ENCODE data around the gene DESI2.
"Not testable (repeated sequence)": the region's sequence is repeated elsewhere in the genome, so short reads cannot be mapped to it uniquely, and the experiment has no call there.

The DESI2 gene

DNA sequence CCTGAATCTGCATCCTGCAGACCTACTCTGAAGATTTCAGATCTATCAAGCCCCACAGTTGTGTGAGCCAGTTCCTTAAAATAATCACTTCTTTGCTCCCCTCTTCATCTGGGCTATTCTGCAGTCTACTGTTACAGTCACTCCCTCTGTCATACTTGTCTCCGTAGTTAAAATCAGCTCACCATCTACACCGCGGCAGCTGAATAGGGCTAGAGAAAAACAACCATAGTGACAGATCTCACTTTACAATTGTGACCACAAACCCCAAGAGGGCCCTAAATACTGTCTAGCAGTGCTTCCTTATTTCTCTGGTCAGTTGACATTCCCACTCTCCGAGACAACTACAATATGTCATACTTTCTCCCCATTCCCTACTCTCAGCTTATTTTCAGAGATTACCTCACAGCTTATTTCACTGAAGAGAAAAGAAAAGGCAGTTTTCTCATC is 12.9 kb downstream of the DESI2 start:
- peaks cover 9% of the 10 kb centered on the region for H3K36me3 Mint-ChIP-seq (ENCODE audit: low read depth)
- H3K27ac Mint-ChIP-seq = no peak overlapping the region
- H3K27me3 Mint-ChIP-seq = no peaks in the 10 kb centered on the region
- peaks cover 14% of the 10 kb centered on the region for H3K4me1 Mint-ChIP-seq (ENCODE audit: low read depth)
- H3K4me3 Mint-ChIP-seq = no peak overlapping the region
- no peaks in the 10 kb centered on the region for H3K9me3 Mint-ChIP-seq

DNA sequence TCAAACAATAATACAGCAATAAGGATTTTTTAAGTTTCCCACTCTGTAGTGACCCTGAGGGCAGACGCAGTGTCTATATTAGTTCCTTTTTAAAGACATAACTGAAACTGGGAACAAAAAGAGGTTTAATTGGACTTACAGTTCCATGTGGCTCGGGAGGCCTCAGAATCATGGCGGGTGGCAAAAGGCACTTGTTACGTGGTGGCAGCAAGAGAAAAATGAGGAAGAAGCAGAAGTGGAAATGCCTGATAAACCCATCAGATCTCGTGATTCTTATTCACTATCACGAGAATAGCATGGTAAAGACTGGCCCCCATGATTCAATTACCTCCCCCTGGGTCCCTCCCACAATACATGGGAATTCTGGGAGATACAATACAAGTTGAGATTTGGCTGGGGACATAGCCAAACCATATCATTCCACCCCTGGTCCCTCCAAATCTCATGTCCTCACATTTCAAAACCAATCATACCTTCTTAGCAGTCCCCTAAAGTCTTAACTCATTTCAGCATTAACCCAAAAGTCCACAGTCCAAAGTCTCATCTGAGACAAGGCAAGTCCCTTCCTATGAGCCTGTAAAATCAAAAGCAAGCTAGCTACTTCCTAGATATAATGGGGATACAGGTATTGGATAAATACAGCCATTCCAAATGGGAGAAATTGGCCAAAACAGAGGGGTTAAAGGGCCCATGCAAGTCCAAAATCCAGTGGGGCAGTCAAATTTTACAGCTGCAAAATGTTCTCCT is 13.9 kb downstream of the DESI2 start:
- Mint-ChIP-seq H3K36me3 (ENCODE audit: low read depth) (peaks cover 14% of the 10 kb centered on the region), H3K4me1 (ENCODE audit: low read depth) (peaks cover 14% of the 10 kb centered on the region)
- not testable (repeated sequence) for H3K4me3 Mint-ChIP-seq, H3K27ac Mint-ChIP-seq, H3K27me3 Mint-ChIP-seq, H3K9me3 Mint-ChIP-seq

DNA sequence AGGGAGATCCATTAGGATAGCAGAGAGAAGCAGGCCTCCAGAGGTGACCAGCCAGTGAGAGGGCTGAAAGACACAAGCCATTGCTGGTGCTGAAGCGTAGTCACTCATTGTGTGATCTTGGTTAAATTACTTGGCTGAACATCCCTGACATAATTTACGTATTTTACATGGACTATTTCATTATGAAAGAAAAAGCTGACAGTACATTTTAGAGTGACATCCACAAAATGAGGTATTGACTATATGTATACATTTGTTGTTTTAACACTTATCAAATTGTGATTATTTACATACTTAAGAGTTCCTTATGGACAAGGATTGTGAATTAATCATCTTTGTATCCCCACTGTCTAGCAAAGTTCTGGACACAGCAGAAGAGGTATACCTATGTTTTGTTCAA is 14.9 kb downstream of the DESI2 start:
- Mint-ChIP-seq H3K27ac (no peak overlapping the region), H3K36me3 (ENCODE audit: low read depth) (peaks cover 15% of the 10 kb centered on the region)

DNA sequence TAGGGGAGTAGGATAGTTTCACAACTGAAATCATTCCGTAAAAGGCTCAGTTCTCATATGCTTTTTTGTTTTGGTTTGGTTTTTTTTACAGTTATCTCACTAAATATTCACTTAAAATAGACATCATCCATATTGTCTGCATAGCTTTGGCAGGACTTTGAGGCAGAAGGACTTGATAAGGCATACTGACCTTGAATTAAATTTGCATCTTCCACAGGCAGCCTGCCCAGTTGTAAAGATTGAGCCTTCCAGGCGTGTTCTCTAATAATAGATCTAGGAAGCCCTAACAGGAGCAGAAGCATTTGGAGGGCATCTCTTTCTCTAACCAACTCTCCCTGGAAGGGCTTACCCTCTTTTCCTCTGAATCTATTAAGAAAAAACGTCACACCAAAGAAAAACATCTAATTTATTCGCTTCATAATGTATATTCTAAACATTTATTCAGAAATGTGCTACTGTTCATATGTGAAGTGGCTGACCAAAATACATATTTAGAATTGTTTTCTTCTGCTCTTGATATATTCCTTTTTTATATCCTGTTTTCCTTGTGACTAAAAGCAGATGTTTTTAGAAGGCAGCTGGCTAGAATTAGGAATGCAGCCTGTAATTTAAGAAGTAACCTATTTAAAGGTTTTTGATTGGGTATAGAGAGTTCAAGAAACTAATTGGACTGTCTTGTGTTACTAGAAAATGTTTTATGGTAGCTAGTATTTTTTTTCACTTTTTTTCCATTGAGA is 20.2 kb downstream of the DESI2 start:
- H3K9me3 Mint-ChIP-seq = no peaks in the 10 kb centered on the region
- H3K4me3 Mint-ChIP-seq = no peak overlapping the region
- H3K27ac Mint-ChIP-seq = no peak overlapping the region
- peaks cover 30% of the 10 kb centered on the region for H3K36me3 Mint-ChIP-seq (ENCODE audit: low read depth)
- peaks cover 8% of the 10 kb centered on the region for H3K4me1 Mint-ChIP-seq (ENCODE audit: low read depth)
- no peaks in the 10 kb centered on the region for H3K27me3 Mint-ChIP-seq

More for the DNA sequence above, 14.9 kb downstream of the DESI2 start:
- Mint-ChIP-seq H3K4me1 (ENCODE audit: low read depth) (peaks cover 7% of the 10 kb centered on the region), H3K27me3 (no peaks in the 10 kb centered on the region), H3K4me3 (no peak overlapping the region), H3K9me3 (no peaks in the 10 kb centered on the region)

DNA sequence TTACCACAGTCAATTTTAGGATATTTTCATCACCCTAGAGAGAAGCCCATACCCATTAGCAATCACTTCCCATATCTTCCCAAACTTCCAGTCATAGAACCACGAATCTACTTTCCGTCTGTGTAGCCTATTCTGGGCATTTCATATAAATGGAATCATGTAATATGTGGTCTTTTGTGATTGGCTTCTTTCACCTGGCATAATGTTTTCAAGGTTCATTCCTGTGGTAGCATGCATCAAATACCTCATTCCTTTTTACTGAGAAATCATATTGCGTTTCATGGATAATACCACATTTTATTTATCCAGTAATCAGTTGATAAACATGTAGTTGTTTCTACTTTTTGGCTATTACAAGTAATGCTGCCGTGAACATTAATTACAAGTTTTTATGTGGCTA is 21.5 kb downstream of the DESI2 start:
- no peak overlapping the region for H3K27ac Mint-ChIP-seq

DNA sequence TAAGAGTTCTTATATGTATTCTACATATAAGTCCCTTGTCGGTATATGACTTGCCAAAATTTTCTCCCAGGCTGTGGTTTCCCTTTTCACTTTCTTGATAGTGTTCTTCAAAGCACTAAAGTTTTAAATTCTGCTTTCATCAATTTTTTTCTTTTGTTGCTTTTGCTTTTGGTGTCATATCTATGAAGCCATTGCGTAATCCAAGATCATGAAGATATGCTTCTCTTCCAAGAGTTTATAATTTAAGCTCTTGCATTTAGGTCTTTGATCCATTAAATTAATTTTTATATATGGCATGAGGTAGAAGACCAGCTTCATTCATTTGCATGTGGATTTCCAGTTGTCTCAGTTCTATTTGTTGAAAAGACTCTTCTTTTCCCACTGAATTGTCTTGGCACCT is 22.2 kb downstream of the DESI2 start:
- H3K27ac Mint-ChIP-seq = no peak overlapping the region
- peaks cover 46% of the 10 kb centered on the region for H3K36me3 Mint-ChIP-seq (ENCODE audit: low read depth)
- peaks cover 8% of the 10 kb centered on the region for H3K4me1 Mint-ChIP-seq (ENCODE audit: low read depth)
- no peak overlapping the region for H3K4me3 Mint-ChIP-seq
- no peaks in the 10 kb centered on the region for H3K9me3 Mint-ChIP-seq
- no peaks in the 10 kb centered on the region for H3K27me3 Mint-ChIP-seq

More for the DNA sequence above, 21.5 kb downstream of the DESI2 start:
- Mint-ChIP-seq H3K4me3 (no peak overlapping the region), H3K36me3 (ENCODE audit: low read depth) (peaks cover 39% of the 10 kb centered on the region), H3K27me3 (no peaks in the 10 kb centered on the region), H3K9me3 (no peaks in the 10 kb centered on the region), H3K4me1 (ENCODE audit: low read depth) (peaks cover 8% of the 10 kb centered on the region)

DNA sequence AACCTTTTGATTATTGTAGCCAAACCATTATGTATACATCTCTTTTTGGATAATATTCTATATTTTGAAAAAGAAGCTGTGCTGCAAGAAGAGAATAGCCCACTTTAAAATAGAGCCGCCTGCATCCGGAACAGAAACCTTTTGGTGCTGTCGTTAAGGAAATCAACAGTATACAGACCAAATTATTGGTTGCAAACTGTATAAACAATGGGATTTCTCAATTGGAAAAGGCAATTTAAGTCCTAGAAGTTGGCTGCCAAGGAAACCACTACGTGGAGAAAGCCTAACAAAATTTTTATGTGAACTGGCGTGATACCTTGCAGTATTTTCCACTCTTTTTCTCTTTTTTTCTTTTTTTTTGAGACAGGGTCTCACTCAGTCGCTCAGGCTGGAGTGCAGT is 25.8 kb downstream of the DESI2 start:
- peaks cover 56% of the 10 kb centered on the region for H3K36me3 Mint-ChIP-seq (ENCODE audit: low read depth)

DNA sequence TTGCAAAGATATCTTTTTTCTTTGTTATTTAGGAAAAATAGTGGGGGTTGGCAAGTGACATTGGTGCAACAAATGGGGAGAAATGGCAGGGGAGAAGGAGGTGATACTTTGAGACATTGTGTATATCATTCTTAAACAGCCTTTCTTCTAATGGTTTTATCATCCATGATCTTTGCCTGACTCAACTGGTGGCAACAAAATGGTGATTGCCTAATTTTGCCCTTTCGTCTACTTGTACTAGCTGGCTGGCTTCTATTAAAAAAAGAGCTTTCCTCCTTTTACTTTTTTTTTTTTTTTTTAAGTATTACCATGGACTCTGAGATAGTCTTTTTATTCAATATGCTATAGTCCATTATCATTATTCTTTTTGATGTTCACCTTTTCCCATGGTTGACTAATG is 27.7 kb downstream of the DESI2 start:
- Mint-ChIP-seq H3K27ac (no peak overlapping the region), H3K36me3 (ENCODE audit: low read depth) (peaks cover 51% of the 10 kb centered on the region), H3K9me3 (no peaks in the 10 kb centered on the region), H3K4me1 (ENCODE audit: low read depth) (peaks cover 16% of the 10 kb centered on the region), H3K27me3 (no peaks in the 10 kb centered on the region), H3K4me3 (no peak overlapping the region)

More for the DNA sequence above, 25.8 kb downstream of the DESI2 start:
- Mint-ChIP-seq H3K4me3 (no peak overlapping the region), H3K27me3 (no peaks in the 10 kb centered on the region), H3K9me3 (no peaks in the 10 kb centered on the region), H3K27ac (no peak overlapping the region), H3K4me1 (ENCODE audit: low read depth) (peaks cover 20% of the 10 kb centered on the region)

DNA sequence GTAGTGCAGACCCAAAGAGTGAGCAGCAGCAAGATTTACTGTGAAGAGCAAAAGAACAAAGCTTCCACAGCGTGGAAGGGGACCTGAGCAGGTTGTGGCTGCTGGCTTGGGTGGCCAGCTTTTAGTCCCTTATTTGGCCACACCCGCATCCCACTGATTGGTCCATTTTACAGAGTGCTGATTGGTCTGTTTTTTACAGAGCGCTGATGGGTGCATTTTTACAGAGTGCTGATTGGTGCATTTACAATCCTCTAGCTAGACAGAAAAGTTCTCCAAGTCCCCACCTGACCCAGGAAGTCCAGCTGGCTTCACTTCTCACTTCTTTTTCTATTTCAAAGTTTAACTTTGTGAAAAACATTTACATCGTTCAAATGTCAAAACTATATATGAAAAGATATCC is 29.2 kb downstream of the DESI2 start:
- not testable (repeated sequence) for H3K27ac Mint-ChIP-seq, H3K9me3 Mint-ChIP-seq, H3K4me3 Mint-ChIP-seq, H3K27me3 Mint-ChIP-seq
- Mint-ChIP-seq H3K4me1 (ENCODE audit: low read depth) (peaks cover 18% of the 10 kb centered on the region), H3K36me3 (ENCODE audit: low read depth) (peaks cover 58% of the 10 kb centered on the region)

DNA sequence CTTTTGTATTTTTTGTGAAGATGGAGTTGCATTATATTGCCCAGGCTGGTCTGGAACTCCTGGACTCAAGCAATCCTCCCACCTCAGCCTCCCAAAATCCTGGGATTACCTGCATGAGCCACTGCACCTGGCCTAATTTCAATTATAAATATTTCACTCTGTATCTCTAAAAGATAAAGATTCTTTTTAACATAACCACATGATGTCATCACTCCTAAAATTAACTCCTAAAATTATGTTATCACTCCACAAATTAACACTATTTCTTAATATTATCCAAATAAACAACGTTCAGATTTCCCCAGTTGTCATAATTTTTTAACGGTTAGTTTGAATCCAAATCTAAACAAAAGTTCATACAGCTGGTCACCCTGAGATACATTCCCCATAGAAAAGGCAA is 43.0 kb downstream of the DESI2 start:
- H3K4me1 Mint-ChIP-seq (ENCODE audit: low read depth) = no peaks in the 10 kb centered on the region
- no peak overlapping the region for H3K27ac Mint-ChIP-seq
- peaks cover 16% of the 10 kb centered on the region for H3K9me3 Mint-ChIP-seq
- H3K27me3 Mint-ChIP-seq = no peaks in the 10 kb centered on the region
- no peak overlapping the region for H3K4me3 Mint-ChIP-seq
- H3K36me3 Mint-ChIP-seq (ENCODE audit: low read depth) = peaks cover 83% of the 10 kb centered on the region

DNA sequence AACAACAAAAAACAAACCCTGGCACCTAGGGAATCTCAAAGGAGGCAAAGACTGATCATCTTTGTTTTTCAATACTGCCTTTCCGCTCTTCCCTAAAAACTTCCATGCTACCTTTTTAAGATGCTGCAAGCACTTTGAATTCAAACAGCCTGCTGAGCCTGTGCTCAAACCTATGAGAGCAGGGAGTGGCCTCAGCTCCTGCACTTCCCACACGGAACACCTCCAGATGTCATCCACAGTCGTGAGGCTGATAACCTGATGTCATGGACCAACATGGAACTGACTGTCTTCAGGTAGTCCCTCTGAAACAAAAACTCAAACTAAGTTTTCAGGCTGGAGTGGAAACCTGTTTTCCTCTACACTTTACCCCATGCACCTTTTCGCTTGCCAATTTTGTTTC is 46.8 kb downstream of the DESI2 start:
- Mint-ChIP-seq H3K27ac (no peak overlapping the region), H3K36me3 (ENCODE audit: low read depth) (peaks cover 81% of the 10 kb centered on the region), H3K4me3 (no peak overlapping the region), H3K4me1 (ENCODE audit: low read depth) (no peaks in the 10 kb centered on the region), H3K27me3 (no peaks in the 10 kb centered on the region), H3K9me3 (peaks cover 20% of the 10 kb centered on the region)

DNA sequence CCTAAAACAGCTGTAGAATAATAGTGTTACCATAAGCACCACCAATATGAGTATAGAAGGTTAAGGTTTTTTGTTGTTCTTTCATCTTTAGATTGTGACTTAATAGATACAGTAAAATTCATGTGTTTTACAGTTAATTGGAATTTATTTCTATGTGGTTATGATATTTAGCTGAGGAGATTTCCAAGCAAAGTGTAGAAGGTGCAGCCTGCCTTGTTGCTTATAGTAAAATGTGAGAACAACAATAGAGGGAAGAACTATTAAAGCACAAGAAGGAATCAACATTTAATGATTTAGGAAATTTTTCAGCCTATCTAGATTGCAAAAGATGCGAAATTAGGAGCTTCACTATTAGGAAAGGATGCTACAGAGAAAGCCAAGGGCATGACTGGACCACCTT is 47.9 kb downstream of the DESI2 start:
- Mint-ChIP-seq H3K4me3 (no peak overlapping the region), H3K27ac (no peak overlapping the region), H3K4me1 (ENCODE audit: low read depth) (no peaks in the 10 kb centered on the region), H3K27me3 (no peaks in the 10 kb centered on the region), H3K36me3 (ENCODE audit: low read depth) (peaks cover 83% of the 10 kb centered on the region), H3K9me3 (peaks cover 20% of the 10 kb centered on the region)

DNA sequence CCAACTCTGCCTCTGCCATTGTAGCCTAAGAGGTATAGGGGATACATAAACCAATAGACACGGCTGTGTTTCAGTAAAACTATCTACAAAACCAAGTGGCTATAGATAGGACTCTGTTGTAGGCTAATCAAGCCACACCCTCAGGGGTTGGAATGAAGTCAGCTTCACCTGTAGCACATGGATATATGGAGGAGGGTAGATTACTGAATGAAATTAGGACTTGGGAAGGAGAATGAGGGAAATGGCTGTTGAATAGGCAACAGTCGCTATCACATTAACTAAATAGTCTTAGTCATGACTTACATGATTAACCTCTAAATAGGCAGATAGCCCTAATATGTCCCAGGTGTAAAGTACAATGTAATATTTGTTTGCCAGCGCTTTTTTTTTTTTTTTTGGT is 49.7 kb downstream of the DESI2 start:
- Mint-ChIP-seq H3K36me3 (ENCODE audit: low read depth) (peaks cover 73% of the 10 kb centered on the region), H3K9me3 (peaks cover 20% of the 10 kb centered on the region), H3K27ac (no peak overlapping the region), H3K27me3 (no peaks in the 10 kb centered on the region), H3K4me3 (no peak overlapping the region), H3K4me1 (ENCODE audit: low read depth) (no peaks in the 10 kb centered on the region)

DNA sequence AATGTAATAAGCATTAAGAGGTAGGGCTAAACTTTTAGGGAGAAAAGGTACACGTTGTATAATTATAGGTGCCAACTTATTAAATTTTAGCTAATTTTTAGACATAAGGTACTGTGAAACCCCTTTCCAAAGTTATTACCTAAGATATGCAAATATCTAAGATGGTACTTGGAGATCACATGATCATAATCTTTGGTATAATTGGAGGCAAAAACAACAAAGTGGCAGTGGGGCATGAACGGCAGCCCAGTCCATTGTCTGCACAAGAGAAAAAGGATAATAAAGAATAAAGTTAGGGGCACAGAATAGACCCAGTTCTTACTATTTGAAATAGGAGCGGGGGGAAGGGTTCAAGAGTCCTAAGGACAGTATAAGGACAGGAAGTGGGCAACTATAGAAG is 51.2 kb downstream of the DESI2 start:
- H3K4me1 Mint-ChIP-seq (ENCODE audit: low read depth) = no peaks in the 10 kb centered on the region
- H3K4me3 Mint-ChIP-seq = no peak overlapping the region
- H3K9me3 Mint-ChIP-seq = peaks cover 17% of the 10 kb centered on the region
- H3K27me3 Mint-ChIP-seq = no peaks in the 10 kb centered on the region
- H3K36me3 Mint-ChIP-seq (ENCODE audit: low read depth) = peaks cover 60% of the 10 kb centered on the region
- H3K27ac Mint-ChIP-seq = no peak overlapping the region

DNA sequence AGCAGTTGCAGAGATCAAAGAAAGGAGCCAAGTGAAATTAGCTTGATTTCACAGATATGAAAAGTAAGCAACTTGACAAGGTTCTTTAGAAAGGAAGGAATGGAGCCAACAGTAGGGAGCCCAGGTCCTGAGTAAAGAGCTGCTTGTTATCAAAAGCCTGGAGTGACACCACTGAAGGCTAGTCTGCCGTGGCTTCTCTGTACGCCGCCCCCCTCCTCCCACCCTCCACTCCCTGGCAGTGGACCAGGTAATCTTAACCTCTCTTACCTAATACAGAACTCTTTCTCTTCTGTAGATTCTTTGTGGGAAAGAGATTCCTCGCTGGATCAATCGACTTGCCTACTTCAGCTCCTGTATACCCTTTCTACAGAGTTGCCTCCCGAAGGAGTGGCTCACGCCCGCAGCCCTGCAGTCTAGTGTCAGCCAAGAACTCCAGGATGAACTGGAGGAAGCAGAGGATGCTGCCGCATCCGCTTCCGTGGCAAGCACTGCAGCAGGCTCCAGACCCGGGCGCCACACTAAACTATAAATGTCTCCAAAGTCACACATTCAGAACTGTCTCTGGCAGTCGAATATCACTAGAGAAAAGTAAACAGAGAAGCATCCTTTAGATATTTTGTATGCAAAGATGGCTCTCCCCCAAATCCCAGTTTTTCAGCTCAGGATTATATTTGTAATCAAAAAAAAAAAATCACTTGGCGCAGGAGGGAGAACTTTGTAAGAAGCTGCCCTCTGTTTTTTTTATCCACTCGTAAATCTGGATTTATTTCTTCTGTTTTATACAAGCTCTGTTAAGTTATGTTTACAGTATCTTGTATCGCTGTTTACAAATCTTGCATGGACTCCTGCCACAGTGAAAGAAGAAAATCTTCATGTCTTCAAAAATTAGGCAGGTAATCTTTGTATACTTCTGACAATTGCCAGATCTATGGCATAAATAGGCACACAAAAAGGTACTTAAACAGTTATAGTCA is 52.6 kb downstream of the DESI2 start:
- no peaks in the 10 kb centered on the region for H3K27me3 Mint-ChIP-seq
- H3K36me3 Mint-ChIP-seq (ENCODE audit: low read depth) = peaks cover 46% of the 10 kb centered on the region
- H3K4me1 Mint-ChIP-seq (ENCODE audit: low read depth) = no peaks in the 10 kb centered on the region
- no peak overlapping the region for H3K27ac Mint-ChIP-seq
- H3K4me3 Mint-ChIP-seq = no peak overlapping the region
- peaks cover 8% of the 10 kb centered on the region for H3K9me3 Mint-ChIP-seq

Data from stimulated activated naive CD8-positive, alpha-beta T cell treated with anti-CD3 and anti-CD28 coated beads, Interleukin-15, Interleukin-2, amounts not matched to agents 100 ng/mL and 50 ng/mL, for 24 hours (primary cell).